Vagina (tissue), 2 donors: ENCODE results near the gene ZNF629. TPM values are rescaled to one million over a fixed set of nuclear protein-coding genes. Genes with fewer than 3 reads are reported as not detected.

Experiments used
- DNase-seq, 2 donors: peaks; one replicate each; pipeline ENCODE4 v3.0.0-alpha.2; 2017; ENCODE audit errors: extremely low spot score in 2 of 2
- H3K27ac ChIP-seq: fragments of 200-600 bp; sonication (generic); one replicate; pipeline ENCODE4 v1.5.1; 2019
- H3K27me3 ChIP-seq: fragments of 200-600 bp; sonication (generic); one replicate; pipeline ENCODE4 v1.5.1; 2019
- H3K36me3 ChIP-seq, 2 donors: fragments of 200-600 bp; sonication (generic); one replicate each; pipeline ENCODE4 v1.5.1; 2017 to 2019
- H3K4me1 ChIP-seq: fragments of 200-600 bp; sonication (generic); one replicate; pipeline ENCODE4 v1.5.1; 2019
- H3K4me3 ChIP-seq, 2 donors: fragments of 200-600 bp; sonication (generic); 1 replicate in 1 of 2; 2 replicates in 1 of 2; pipeline ENCODE4 v1.5.1; 2016 to 2019
- H3K9me3 ChIP-seq: fragments of 200-600 bp; sonication (generic); one replicate; pipeline ENCODE4 v1.5.1; 2019
- CTCF ChIP-seq, 3 experiments: fragments of 450-650 bp in 2 of 3; fragments of 200-600 bp in 1 of 3; sonication (generic) in 1 of 3; IDR thresholded peaks; one replicate each; pipeline ENCODE4 v1.5.1; 2017 to 2019; ENCODE audit warnings: antibody characterized with exemption in 3 of 3, mild to moderate bottlenecking in 2 of 3, moderate library complexity in 2 of 3
- POLR2A ChIP-seq, 2 donors: fragments of 450-650 bp; IDR thresholded peaks; one replicate each; pipeline ENCODE4 v1.6.1; 2017; ENCODE audit warnings: antibody characterized with exemption in 2 of 2, mild to moderate bottlenecking in 2 of 2, moderate library complexity in 2 of 2
- POLR2AphosphoS5 ChIP-seq, 2 donors: sonication (generic); formaldehyde crosslinking; IDR thresholded peaks; one replicate each; pipeline ENCODE4 v1.9.0; 2017; ENCODE audit warnings: antibody characterized with exemption in 2 of 2, mild to moderate bottlenecking in 2 of 2, low read depth in 1 of 2; ENCODE audit not compliant: insufficient read depth in 1 of 2
- intact Hi-C: fragments of 100-400 bp; cut with DNase I; formaldehyde crosslinking; loops from one replicate; pipeline ENCODE4 v1.15.1; 2023
- total RNA-seq: library from RNA; depleted of rRNA; stranded (reverse); fragments of >200 nt; gene quantifications from one replicate; pipeline ENCODE4 v1.2.3, GENCODE V29; 2016

Gene ZNF629
- total RNA-seq, 1 donor from 2014 or later: 11.3 TPM

GRCh38 chr16:30769379-30770089 lies 17.5 kb downstream of the ZNF629 start:
- H3K4me1 ChIP-seq: peaks cover 3% of the 10 kb centered on the region
- H3K4me3 ChIP-seq: no peak overlapping the region
- H3K36me3 ChIP-seq: peaks cover 15 to 91% of the 10 kb centered on the region in 2 donors
- H3K27me3 ChIP-seq: no peaks in the 10 kb centered on the region
- intact Hi-C loops: no loop called here
- no peak overlapping the region for H3K27ac ChIP-seq
- DNase-seq: no peak
- H3K9me3 ChIP-seq: no peaks in the 10 kb centered on the region
- no peak for TF ChIP-seq POLR2A (IDR thresholded peaks at IDR 0.05)

- Histone ChIP-seq H3K4me1 (peaks cover 11% of the 10 kb centered on the region), H3K4me3 (no peak overlapping the region), H3K36me3 (peaks cover 15 to 92% of the 10 kb centered on the region in 2 donors), H3K9me3 (no peaks in the 10 kb centered on the region), H3K27me3 (no peaks in the 10 kb centered on the region), H3K27ac (no peak overlapping the region)
- intact Hi-C loops: no loop called here
- TF ChIP-seq POLR2A (IDR thresholded peaks at IDR 0.05): no peak
- no peak for TF ChIP-seq POLR2AphosphoS5 (IDR thresholded peaks at IDR 0.05; ENCODE audit: insufficient read depth in 1 of 2, low read depth in 1 of 2)
- no peak for TF ChIP-seq CTCF (IDR thresholded peaks at IDR 0.05)
- no peak for DNase-seq
Observed at GRCh38 chr16:30768583-30769181, 18.3 kb downstream of the ZNF629 start.

GRCh38 chr16:30767767-30768465 lies 19.1 kb downstream of the ZNF629 start:
- Histone ChIP-seq H3K36me3 (peaks cover 15 to 96% of the 10 kb centered on the region in 2 donors), H3K4me3 (no peak overlapping the region), H3K9me3 (no peaks in the 10 kb centered on the region), H3K27ac (no peak overlapping the region), H3K4me1 (peaks cover 19% of the 10 kb centered on the region), H3K27me3 (no peaks in the 10 kb centered on the region)
- no peak for DNase-seq
- TF ChIP-seq POLR2AphosphoS5 (IDR thresholded peaks at IDR 0.05; ENCODE audit: insufficient read depth in 1 of 2, low read depth in 1 of 2): no peak
- no peak for TF ChIP-seq CTCF (IDR thresholded peaks at IDR 0.05)
- no peak for TF ChIP-seq POLR2A (IDR thresholded peaks at IDR 0.05)
- intact Hi-C loops: no loop called here

- no peak for TF ChIP-seq CTCF (IDR thresholded peaks at IDR 0.05)
- TF ChIP-seq POLR2AphosphoS5 (IDR thresholded peaks at IDR 0.05; ENCODE audit: insufficient read depth in 1 of 2, low read depth in 1 of 2): no peak
- no peak for TF ChIP-seq POLR2A (IDR thresholded peaks at IDR 0.05)
- Histone ChIP-seq H3K27me3 (no peaks in the 10 kb centered on the region), H3K36me3 (peaks cover 15 to 86% of the 10 kb centered on the region in 2 donors), H3K4me3 (no peak overlapping the region), H3K27ac (no peak overlapping the region), H3K9me3 (no peaks in the 10 kb centered on the region), H3K4me1 (peaks cover 25% of the 10 kb centered on the region)
- intact Hi-C loops: no loop called here
- no peak for DNase-seq
Observed at GRCh38 chr16:30766933-30767284, 20.1 kb downstream of the ZNF629 start.

- TF ChIP-seq POLR2AphosphoS5 (IDR thresholded peaks at IDR 0.05; ENCODE audit: insufficient read depth in 1 of 2, low read depth in 1 of 2) (no peak), POLR2A (IDR thresholded peaks at IDR 0.05) (no peak), CTCF (IDR thresholded peaks at IDR 0.05) (no peak)
- Histone ChIP-seq H3K36me3 (peaks cover 15 to 81% of the 10 kb centered on the region in 2 donors), H3K27me3 (no peaks in the 10 kb centered on the region), H3K4me1 (peaks cover 29% of the 10 kb centered on the region), H3K4me3 (no peak overlapping the region), H3K9me3 (no peaks in the 10 kb centered on the region), H3K27ac (no peak overlapping the region)
- intact Hi-C loops: no loop called here
- no peak for DNase-seq
Observed at GRCh38 chr16:30766206-30766932, 20.6 kb downstream of the ZNF629 start.
